ENCODE results near the gene ZMYM3.
A peak's percentile ranks its signal among the peaks of the same experiment; 100 is the strongest.
"Not testable (repeated sequence)": the region's sequence is repeated elsewhere in the genome, so short reads cannot be mapped to it uniquely, and the experiment has no call there.

Gene ZMYM3

GRCh38 chrX:71254092-71254963 lies at the start of gene ZMYM3:
ZMYM3 (minus strand) TSS chrX:71254140; CDS start chrX:71253255, 885 bp downstream.
- DNase-seq: peak; percentile 75

- no peak for DNase-seq
These were observed 48.7 kb upstream of the ZMYM3 start for GRCh38 chrX:71302461-71303213.

GRCh38 chrX:71301195-71301924 lies 47.4 kb upstream of the ZMYM3 start, which contains the start of gene ITGB1BP2:
ITGB1BP2 (plus strand) TSS chrX:71301750; CDS start chrX:71301807, 57 bp downstream.
- no peak for DNase-seq

- not testable (repeated sequence) for DNase-seq
These were observed 46.6 kb upstream of the ZMYM3 start for GRCh38 chrX:71300495-71300894.

GRCh38 chrX:71300064-71300463 lies 46.1 kb upstream of the ZMYM3 start:
- DNase-seq: not testable (repeated sequence)

- DNase-seq: no peak
These were observed 44.2 kb upstream of the ZMYM3 start for GRCh38 chrX:71298119-71298518.

- no peak for DNase-seq
These were observed 42.9 kb upstream of the ZMYM3 start for GRCh38 chrX:71296806-71297205.

GRCh38 chrX:71292669-71293365 lies 38.9 kb upstream of the ZMYM3 start:
- DNase-seq: no peak

GRCh38 chrX:71291381-71291780 lies 37.4 kb upstream of the ZMYM3 start:
- no peak for DNase-seq

GRCh38 chrX:71285929-71286328 lies 32.0 kb upstream of the ZMYM3 start:
- DNase-seq: no peak

GRCh38 chrX:71283403-71284143 lies 29.6 kb upstream of the ZMYM3 start, which contains the start of gene NONO:
NONO (plus strand) TSS chrX:71283635; CDS start chrX:71290638, 7,003 bp downstream.
- DNase-seq: peak; percentile 78

GRCh38 chrX:71282514-71283402 lies 28.8 kb upstream of the ZMYM3 start:
- DNase-seq: peak; percentile 64

- DNase-seq: not testable (repeated sequence)
These were observed 27.4 kb upstream of the ZMYM3 start for GRCh38 chrX:71281300-71281699.

GRCh38 chrX:71272313-71272712 lies 18.4 kb upstream of the ZMYM3 start:
- DNase-seq: not testable (repeated sequence)

GRCh38 chrX:71269801-71270395 lies 16.0 kb upstream of the ZMYM3 start:
- DNase-seq: no peak

GRCh38 chrX:71268624-71269023 lies 14.7 kb upstream of the ZMYM3 start:
- DNase-seq: not testable (repeated sequence)

GRCh38 chrX:71256856-71257255 lies 2.9 kb upstream of the ZMYM3 start:
- DNase-seq: no peak

- DNase-seq: no peak
These were observed 2.1 kb upstream of the ZMYM3 start for GRCh38 chrX:71256051-71256450.

GRCh38 chrX:71253253-71254091 lies 468 bp downstream of the ZMYM3 start:
- DNase-seq: peak; percentile 7
